Liver (tissue), 3 donors: Measurements from ENCODE around the gene SPTLC2.

Experiments
- CTCF ChIP-seq: fragments of 150-350 bp; IDR thresholded peaks from 2 replicates; pipeline ENCODE4 v1.5.1; 2017; ENCODE audit warnings: improper control_type of control experiment, low read depth, low read length; ENCODE audit not compliant: missing input control
- HNF4A ChIP-seq, 2 donors: conservative IDR thresholded peaks; 2 replicates each; pipeline ENCODE4 v1.6.1; 2016; ENCODE audit warnings: antibody characterized with exemption in 2 of 2, mild to moderate bottlenecking in 2 of 2
- JUND ChIP-seq, 2 donors: IDR thresholded peaks; 2 replicates each; pipeline ENCODE4 v1.6.1; 2016; ENCODE audit warnings: antibody characterized with exemption in 2 of 2
- MAX ChIP-seq: IDR thresholded peaks from 2 replicates; pipeline ENCODE4 v1.6.1; 2016; ENCODE audit warnings: antibody characterized with exemption
- NR2F2 ChIP-seq: IDR thresholded peaks from 2 replicates; pipeline ENCODE4 v1.6.1; 2016; ENCODE audit warnings: antibody characterized with exemption
- RAD21 ChIP-seq, 2 donors: IDR thresholded peaks; 2 replicates each; pipeline ENCODE4 v1.6.1; 2016; ENCODE audit warnings: antibody characterized with exemption in 2 of 2, mild to moderate bottlenecking in 2 of 2
- REST ChIP-seq: IDR thresholded peaks from 2 replicates; pipeline ENCODE4 v1.6.1; 2016; ENCODE audit warnings: antibody characterized with exemption, mild to moderate bottlenecking
- SP1 ChIP-seq: IDR thresholded peaks from 2 replicates; pipeline ENCODE4 v1.6.1; 2018; ENCODE audit warnings: antibody characterized with exemption, mild to moderate bottlenecking
- TAF1 ChIP-seq: conservative IDR thresholded peaks from 2 replicates; pipeline ENCODE4 v1.6.1; 2016; ENCODE audit warnings: antibody characterized with exemption, mild to moderate bottlenecking
- YY1 ChIP-seq: IDR thresholded peaks from 2 replicates; pipeline ENCODE4 v1.6.1; 2016; ENCODE audit warnings: antibody characterized with exemption, mild to moderate bottlenecking
- donor health status: healthy.
- donor health status: healthy.

GRCh38 chr14:77457522-77458248, 158.8 kb downstream of the SPTLC2 start, which contains the start of the genes AHSA1 and VIPAS39:
- peak; percentile 68 for TF ChIP-seq SP1
- peak; percentile 30 to 33 for TF ChIP-seq HNF4A (conservative IDR thresholded peaks at IDR 0.05)
- peak; percentile 89 for TF ChIP-seq REST
- no peak for TF ChIP-seq CTCF
- peak; percentile 34 to 69 for TF ChIP-seq JUND (IDR thresholded peaks at IDR 0.05)
- peak; percentile 88 for TF ChIP-seq YY1
- peak; percentile 61 for TF ChIP-seq TAF1
- peak; percentile 38 for TF ChIP-seq NR2F2
- peak; percentile 78 for TF ChIP-seq MAX
- peak; percentile 22 to 47 for TF ChIP-seq RAD21 (IDR thresholded peaks at IDR 0.05)
